ENCODE measurements around the gene GREB1.

The GREB1 gene

DNA sequence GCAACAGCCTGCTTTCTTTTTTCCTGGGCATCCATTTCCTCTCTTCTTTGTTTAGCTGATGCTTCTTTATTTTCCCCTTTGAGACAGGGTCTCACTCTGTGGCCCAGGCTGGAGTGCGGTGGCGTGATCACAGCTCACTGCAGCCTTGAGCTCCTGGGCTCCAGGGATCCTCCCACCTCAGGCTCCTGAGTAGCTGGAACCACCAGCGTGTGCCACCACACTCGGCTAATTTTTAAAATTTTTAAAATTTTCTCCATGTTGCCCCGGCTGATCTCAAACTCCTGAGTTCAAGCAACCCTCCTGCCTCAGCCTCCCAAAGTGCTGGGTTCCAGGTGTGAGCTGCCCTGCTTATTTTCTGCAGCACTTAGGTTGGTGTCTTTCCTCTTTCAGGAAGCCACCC, 77.4 kb downstream of the GREB1 start:
- DNase-seq = no peak

- DNase-seq = no peak
Observed at GRCh38 chr2:11612553-11613215, 78.8 kb downstream of the GREB1 start.

DNA sequence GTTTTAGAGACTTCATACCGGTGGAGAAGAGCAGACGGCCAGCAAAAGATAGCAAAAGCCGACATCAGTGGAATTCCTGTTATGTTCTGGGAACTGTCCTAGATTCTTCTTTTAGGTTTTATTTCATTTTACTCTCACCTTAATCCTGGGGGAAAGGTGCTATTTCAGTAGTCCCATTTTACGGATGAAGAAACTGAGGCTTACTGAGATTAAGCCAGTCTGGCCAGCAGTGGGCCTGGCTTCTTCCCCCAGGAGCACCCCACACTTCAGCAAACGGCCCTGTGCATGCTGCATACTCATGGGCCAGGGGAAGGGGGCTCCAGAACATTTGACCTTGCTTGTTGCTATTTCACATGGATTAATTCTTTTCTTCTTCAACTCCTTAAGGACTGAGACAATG, 79.5 kb downstream of the GREB1 start:
- DNase-seq = no peak

GRCh38 chr2:11615209-11615608, 81.4 kb downstream of the GREB1 start:
- DNase-seq = no peak

DNA sequence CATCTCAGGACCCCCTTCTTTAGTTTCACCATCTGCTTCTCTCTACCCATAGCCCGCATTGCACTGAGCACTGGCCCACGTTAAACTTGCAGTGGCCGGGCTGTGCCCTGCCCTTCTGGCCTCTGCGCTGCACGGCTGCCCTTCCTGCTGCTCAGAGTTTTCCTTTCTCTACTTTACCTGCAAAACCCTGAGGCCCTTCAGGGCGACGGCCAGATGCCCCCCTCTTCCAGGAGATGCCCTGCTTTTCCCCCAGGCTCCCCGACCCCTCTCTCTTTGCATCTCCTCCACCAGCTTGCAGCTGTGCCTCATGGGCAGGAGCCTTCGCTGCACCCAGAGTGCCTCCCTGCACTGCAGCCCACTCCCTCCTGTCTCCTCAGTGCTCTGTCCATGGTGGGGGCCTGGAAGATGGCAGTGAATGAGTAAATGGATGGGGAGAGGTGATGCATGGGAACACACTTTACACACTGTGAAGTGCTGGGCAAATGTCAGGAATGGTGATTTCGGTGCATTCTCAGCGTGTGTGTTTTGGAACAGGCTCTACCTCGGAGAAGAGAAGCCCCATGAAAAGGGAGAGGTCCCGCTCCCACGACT, 82.3 kb downstream of the GREB1 start:
- no peak for DNase-seq

DNA sequence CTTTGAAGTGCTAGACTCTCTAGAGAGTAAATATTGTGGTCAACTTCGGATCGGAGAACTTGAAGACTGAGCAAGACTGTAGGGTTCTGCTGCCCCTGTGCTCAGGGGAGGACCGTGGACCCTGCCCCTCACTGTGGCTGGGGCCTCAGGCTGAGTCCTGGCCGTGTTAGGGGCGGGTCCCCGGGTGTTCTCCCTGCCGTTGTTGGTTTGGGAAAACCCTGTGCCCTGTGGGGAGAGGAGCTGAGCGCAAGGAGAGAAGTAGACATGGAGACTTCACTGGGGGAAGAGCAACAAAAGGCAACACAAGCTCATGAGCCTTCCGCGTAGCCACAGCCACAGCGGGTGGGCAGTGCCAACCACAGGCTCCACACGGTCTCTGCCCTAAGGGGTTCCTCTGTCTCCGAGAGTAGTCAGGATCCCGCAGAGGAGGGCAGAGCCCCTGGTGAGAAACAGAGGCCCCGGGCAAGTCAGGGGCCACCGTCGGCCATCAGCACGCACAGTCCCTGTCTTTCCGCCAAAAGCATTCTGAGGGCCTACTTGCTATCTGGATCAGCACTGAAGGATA, 83.1 kb downstream of the GREB1 start:
- no peak for DNase-seq

DNA sequence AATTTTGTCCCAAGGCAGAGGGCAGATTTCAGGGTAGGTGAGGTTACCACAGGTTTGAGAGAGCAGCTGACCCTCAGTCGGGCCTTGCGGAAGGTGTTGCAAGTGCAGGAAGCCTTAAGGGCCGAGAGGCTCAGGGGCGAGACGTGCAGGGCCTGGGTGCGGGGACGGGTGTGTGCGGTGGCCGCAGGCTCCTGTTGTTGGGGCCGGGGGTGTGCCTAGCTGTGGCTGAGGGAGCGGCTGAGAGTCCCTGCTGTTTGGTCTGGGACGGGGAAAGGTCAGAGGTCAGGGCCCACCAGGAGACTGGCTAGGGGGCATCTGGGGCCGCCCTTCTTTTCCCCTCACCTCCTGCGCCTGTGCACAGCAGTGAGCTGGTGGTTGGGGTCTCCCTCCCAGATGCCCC, 83.7 kb downstream of the GREB1 start:
- DNase-seq = no peak

GRCh38 chr2:11617984-11618707, 84.3 kb downstream of the GREB1 start:
- DNase-seq = no peak

- DNase-seq = no peak
Observed at GRCh38 chr2:11618708-11619062, 84.8 kb downstream of the GREB1 start.

GRCh38 chr2:11621410-11621809, 87.6 kb downstream of the GREB1 start:
- DNase-seq = no peak

GRCh38 chr2:11622611-11623010, 88.8 kb downstream of the GREB1 start:
- DNase-seq = no peak

DNA sequence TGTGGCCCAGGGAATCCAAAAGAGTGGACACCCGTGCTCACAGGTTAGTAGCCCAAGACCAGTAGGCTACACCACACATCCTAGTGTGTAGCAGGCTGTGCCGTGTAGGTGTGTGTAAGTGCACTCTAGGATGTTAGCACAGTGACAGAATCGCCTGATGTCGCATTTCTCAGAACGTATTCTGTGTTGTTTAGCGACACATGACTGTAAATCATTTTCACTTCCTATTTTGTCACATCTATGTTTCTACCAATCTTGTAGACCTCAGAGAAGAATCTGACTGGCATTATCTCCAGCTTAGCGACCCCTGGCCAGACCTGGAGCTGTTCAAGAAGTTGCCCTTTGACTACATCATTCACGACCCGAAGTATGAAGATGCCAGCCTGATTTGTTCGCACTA, 91.0 kb downstream of the GREB1 start:
- no peak for DNase-seq

- DNase-seq = no peak
Observed at GRCh38 chr2:11625671-11626070, 91.8 kb downstream of the GREB1 start.

GRCh38 chr2:11628675-11629074, 94.8 kb downstream of the GREB1 start:
- no peak for DNase-seq

- DNase-seq = no peak
Observed at GRCh38 chr2:11629215-11629614, 95.4 kb downstream of the GREB1 start.

- DNase-seq = no peak
Observed at GRCh38 chr2:11629851-11630250, 96.0 kb downstream of the GREB1 start.

DNA sequence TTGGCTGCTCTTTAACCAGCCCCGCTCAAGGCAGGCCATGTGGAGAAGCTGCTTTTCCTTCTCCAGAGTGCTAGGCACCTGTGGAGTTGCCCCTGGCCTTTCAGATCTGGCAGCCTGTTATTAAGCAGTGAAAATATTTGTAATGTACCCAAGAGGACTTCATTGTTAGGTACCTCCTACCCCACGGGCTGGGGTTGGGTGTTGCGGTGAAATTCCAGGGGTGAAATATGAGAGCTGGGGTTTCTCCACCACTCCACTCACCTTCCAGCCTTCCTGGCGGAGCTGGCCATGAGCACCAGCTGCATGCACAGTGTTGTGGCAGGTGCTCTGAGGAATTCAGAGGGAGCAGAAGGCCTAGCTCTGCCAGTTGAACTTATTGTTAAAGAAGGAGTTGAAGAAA, 97.0 kb downstream of the GREB1 start:
- DNase-seq = no peak

DNA sequence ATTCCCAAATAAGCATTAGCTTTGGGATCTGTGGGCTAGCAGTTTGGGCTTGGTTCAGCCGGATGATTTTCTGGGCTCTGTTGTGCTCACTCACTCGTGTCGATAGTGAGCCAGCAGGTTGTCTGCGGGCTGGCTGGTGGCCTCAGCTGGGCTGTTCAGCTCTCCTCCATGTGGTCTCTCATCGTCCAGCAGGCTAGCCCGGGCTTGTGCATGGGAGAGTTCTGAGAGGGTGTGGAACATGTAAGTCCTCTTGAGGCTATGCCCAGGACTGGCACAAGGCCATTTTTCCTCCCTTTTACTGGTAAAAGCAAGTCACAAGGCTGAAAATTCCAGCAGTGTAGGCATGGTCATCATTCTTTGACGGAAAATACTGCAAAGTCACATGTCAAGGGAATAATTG, 97.6 kb downstream of the GREB1 start:
- DNase-seq = no peak

- no peak for DNase-seq
Observed at GRCh38 chr2:11633923-11634478, 100.2 kb downstream of the GREB1 start.

- DNase-seq = no peak
Observed at GRCh38 chr2:11634584-11634983, 100.7 kb downstream of the GREB1 start.

GRCh38 chr2:11635141-11635540, 101.3 kb downstream of the GREB1 start:
- DNase-seq = no peak

DNA sequence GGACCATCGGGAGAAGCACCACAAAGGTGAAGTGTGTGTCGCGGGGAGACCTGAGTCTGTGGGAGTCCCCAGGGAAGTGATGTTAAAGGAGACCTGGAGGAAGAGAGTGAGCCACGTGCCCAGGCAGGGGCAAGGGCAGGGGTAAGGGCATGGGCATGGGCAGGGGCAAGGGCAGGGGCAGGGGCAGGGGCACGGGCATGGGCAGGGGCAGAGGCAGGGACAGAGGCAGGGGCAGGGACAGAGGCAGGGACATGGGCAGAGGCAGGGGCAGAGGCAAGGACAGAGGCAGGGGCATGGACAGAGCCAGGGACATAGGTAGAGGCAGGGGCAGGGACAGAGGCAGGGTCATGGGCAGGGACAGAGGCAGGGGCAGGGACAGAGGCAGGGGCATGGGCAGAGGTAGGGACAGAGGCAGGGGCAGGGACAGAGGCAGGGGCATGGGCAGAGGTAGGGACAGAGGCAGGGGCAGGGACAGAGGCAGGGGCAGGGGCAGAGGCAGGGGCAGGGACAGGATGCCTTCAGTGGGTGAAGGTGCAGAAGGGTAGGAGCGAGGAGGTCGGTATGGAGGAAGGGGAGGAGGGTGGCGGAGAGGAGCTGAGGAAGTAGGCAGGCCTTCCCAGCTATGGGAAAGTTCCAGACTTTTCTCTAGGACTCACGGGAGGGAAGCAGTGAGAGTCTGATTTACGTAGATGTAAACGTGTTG, 102.9 kb downstream of the GREB1 start:
- DNase-seq = no peak

DNA sequence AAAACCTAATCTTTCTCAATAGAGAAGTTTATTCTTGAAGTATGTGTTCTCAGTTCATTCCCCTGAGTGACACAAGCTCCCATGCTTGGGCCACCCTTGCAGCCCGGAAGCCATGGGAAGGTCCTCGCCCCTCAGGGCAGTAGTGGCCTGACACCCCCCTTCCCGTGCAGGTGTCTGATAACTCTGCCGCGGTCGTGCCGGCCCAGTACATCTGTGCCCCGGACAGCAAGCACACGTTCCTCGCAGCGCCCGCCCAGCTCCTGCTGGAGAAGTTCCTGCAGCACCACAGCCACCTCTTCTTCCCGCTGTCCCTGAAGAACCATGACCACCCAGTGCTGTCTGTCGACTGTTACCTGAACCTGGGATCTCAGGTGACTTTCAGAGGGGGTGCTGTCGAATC, 103.7 kb downstream of the GREB1 start:
- DNase-seq = no peak
